Loucy (cell line): ENCODE measurements around the gene MYOM3.
"Not testable (repeated sequence)": the region's sequence is repeated elsewhere in the genome, so short reads cannot be mapped to it uniquely, and the experiment has no call there.

Experiments used
- H2AFZ ChIP-seq: fragments of 200-600 bp; sonication (generic); 2 replicates; pipeline ENCODE4 v1.6.0; 2016; ENCODE audit warnings: antibody characterized with exemption, mild to moderate bottlenecking, low read length, moderate library complexity
- H3F3A ChIP-seq: fragments of 200-600 bp; 2 replicates; pipeline ENCODE4 v1.6.0; 2016; ENCODE audit warnings: antibody characterized with exemption, low read depth, mild to moderate bottlenecking
- H3K27me3 ChIP-seq: fragments of 200-600 bp; sonication (generic); 2 replicates; pipeline ENCODE4 v1.6.1; 2014; ENCODE audit warnings: low read length, mild to moderate bottlenecking; ENCODE audit not compliant: insufficient read depth, poor library complexity, severe bottlenecking
- H3K36me3 ChIP-seq: fragments of 200-600 bp; sonication (generic); 2 replicates; pipeline ENCODE4 v1.6.1; 2016; ENCODE audit warnings: low read length; ENCODE audit not compliant: insufficient read depth
- H3K4me1 ChIP-seq: fragments of 200-600 bp; sonication (generic); 2 replicates; pipeline ENCODE4 v1.5.1; 2014; ENCODE audit warnings: low read length, mild to moderate bottlenecking; ENCODE audit not compliant: insufficient read depth, poor library complexity, severe bottlenecking
- H3K4me2 ChIP-seq: fragments of 200-600 bp; sonication (generic); 2 replicates; pipeline ENCODE4 v1.6.0; 2014; ENCODE audit warnings: antibody characterized with exemption, low read length, low read depth, mild to moderate bottlenecking; ENCODE audit not compliant: poor library complexity, severe bottlenecking
- H3K4me3 ChIP-seq: fragments of 200-600 bp; sonication (generic); 2 replicates; pipeline ENCODE4 v1.5.1; 2014; ENCODE audit warnings: low read length, mild to moderate bottlenecking, mixed read lengths; ENCODE audit not compliant: poor library complexity, severe bottlenecking
- H3K79me2 ChIP-seq: fragments of 200-600 bp; sonication (generic); 2 replicates; pipeline ENCODE4 v1.6.1; 2014; ENCODE audit warnings: low read length; ENCODE audit not compliant: insufficient read depth
- H3K9ac ChIP-seq: fragments of 200-600 bp; sonication (generic); 2 replicates; pipeline ENCODE4 v1.6.0; 2014; ENCODE audit warnings: mild to moderate bottlenecking, low read depth, low read length, moderate library complexity; ENCODE audit not compliant: poor library complexity, severe bottlenecking
- H3K9me2 ChIP-seq: fragments of 200-600 bp; sonication (generic); replicated peaks from 2 replicates; pipeline ENCODE4 v1.6.1; 2016; ENCODE audit warnings: low read depth, low read length, mixed read lengths
- H3K9me3 ChIP-seq: fragments of 200-600 bp; sonication (generic); 2 replicates; pipeline ENCODE4 v1.6.1; 2014; ENCODE audit warnings: mild to moderate bottlenecking, antibody characterized with exemption, low read length, low read depth; ENCODE audit not compliant: insufficient read depth
- H4K20me1 ChIP-seq: fragments of 200-600 bp; sonication (generic); 2 replicates; pipeline ENCODE4 v1.6.0; 2014; ENCODE audit warnings: antibody characterized with exemption, low read length, mild to moderate bottlenecking; ENCODE audit not compliant: insufficient read depth, poor library complexity, severe bottlenecking
- EZH2phosphoT487 ChIP-seq: fragments of 200-600 bp; IDR thresholded peaks from 2 replicates; pipeline ENCODE4 v1.6.1; 2018; ENCODE audit warnings: antibody characterized with exemption, mild to moderate bottlenecking, moderate library complexity, borderline replicate concordance
- TF ChIP-seq, protein P1 (sequence below): fragments of 200-600 bp; sonication (generic); conservative IDR thresholded peaks from 2 replicates; pipeline ENCODE4 v1.5.1; 2014; ENCODE audit warnings: mild to moderate bottlenecking, antibody characterized with exemption, low read length

MYOM3 gene

DNA sequence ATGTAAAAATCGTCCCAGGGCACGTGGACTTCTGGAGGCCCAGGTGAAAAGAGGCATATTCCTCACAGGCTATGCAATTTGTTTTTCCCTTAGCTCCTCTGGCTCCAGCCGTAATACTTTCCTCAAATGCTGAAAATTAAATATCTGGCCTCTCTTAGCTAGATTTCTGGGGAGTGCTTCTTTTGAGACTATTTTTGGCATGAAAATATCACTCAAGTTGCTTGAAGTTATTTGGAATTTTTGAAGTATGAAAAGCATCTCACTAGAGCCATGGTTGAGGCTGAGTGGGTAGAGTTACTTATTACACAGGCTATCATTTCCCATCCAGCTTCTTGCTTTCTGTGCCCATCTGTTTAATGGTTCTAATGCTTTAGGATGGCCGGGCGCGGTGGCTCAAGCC is 59.7 kb downstream of the MYOM3 start:
- Histone ChIP-seq H3K4me2 (no peak overlapping the region), H3K4me3 (no peak overlapping the region), H3K9me2 (no peaks in the 10 kb centered on the region), H3K27me3 (no peaks in the 10 kb centered on the region), H3K9ac (no peak overlapping the region), H3K79me2 (no peaks in the 10 kb centered on the region), H2AFZ (no peak overlapping the region), H3K4me1 (no peaks in the 10 kb centered on the region), H3K9me3 (no peaks in the 10 kb centered on the region), H3K36me3 (no peaks in the 10 kb centered on the region), H3F3A (no peaks in the 10 kb centered on the region), H4K20me1 (no peaks in the 10 kb centered on the region)
- TF ChIP-seq, protein P1, sequence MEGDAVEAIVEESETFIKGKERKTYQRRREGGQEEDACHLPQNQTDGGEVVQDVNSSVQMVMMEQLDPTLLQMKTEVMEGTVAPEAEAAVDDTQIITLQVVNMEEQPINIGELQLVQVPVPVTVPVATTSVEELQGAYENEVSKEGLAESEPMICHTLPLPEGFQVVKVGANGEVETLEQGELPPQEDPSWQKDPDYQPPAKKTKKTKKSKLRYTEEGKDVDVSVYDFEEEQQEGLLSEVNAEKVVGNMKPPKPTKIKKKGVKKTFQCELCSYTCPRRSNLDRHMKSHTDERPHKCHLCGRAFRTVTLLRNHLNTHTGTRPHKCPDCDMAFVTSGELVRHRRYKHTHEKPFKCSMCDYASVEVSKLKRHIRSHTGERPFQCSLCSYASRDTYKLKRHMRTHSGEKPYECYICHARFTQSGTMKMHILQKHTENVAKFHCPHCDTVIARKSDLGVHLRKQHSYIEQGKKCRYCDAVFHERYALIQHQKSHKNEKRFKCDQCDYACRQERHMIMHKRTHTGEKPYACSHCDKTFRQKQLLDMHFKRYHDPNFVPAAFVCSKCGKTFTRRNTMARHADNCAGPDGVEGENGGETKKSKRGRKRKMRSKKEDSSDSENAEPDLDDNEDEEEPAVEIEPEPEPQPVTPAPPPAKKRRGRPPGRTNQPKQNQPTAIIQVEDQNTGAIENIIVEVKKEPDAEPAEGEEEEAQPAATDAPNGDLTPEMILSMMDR = no peak
- no peak for TF ChIP-seq EZH2phosphoT487

DNA sequence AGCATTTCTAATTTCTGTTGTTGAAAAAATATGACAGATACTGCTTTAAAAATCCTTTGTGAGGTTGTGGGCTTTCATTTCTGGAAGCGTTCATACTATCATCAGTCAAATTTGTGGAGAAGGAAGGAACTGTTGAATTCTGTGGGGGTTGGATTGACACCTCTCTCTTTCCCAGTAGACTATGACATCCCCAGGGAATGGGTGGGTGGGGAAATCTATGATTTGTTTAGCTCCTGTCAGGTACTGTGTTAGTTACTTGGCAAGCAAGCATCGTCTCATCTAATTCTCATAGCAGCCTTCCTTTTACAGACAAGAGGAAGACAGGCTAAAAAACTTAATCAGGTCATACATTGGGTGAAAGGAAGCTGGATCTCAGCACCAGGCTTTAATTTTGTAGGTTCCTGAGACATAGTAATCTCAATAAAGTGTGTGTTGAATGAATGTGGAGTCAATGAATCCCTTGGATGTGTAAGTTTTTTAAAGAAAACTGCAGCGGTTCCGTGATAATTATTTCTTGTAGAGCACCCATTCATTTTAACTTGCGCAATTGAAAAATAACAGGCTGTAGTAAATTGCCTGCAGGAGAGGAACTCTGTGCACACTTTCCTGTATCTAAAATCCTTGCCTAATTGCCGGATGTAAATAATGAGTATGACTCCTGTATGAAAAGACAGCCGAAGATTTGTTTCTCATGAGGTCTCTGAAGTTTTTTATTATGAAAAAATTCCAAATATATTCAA is 60.6 kb downstream of the MYOM3 start:
- Histone ChIP-seq H3K27me3 (no peaks in the 10 kb centered on the region), H3K4me1 (no peaks in the 10 kb centered on the region), H3F3A (no peaks in the 10 kb centered on the region), H3K4me3 (no peak overlapping the region), H3K9me2 (no peaks in the 10 kb centered on the region), H3K36me3 (no peaks in the 10 kb centered on the region), H4K20me1 (no peaks in the 10 kb centered on the region), H3K4me2 (no peak overlapping the region), H3K9me3 (no peaks in the 10 kb centered on the region), H3K79me2 (no peaks in the 10 kb centered on the region), H3K9ac (no peak overlapping the region), H2AFZ (no peak overlapping the region)
- TF ChIP-seq, protein P1 = no peak
- no peak for TF ChIP-seq EZH2phosphoT487

DNA sequence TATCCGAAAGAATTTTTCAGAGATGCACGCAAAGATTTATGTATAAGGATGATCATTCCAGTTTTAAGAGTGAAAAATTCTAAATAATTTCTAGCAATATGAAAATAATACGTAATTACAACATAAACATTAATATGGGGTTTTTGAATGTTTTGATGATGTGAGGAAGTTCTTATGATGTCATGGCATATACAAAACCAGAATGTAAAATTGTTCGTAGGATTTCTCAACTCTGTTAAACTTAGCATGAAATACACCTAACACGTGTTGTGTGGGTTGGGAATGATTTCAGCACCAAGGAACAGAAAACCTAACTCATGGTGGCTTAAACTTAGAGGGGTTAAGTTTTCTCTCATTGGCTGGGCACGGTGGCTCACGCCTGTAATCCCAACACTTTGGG is 62.2 kb downstream of the MYOM3 start:
- no peak for TF ChIP-seq EZH2phosphoT487
- TF ChIP-seq, protein P1 = no peak
- Histone ChIP-seq H3K9ac (no peak overlapping the region), H3K36me3 (no peaks in the 10 kb centered on the region), H3K79me2 (no peaks in the 10 kb centered on the region), H2AFZ (no peak overlapping the region), H3K4me1 (no peaks in the 10 kb centered on the region), H3K9me2 (no peaks in the 10 kb centered on the region), H3F3A (no peaks in the 10 kb centered on the region), H3K4me3 (no peak overlapping the region), H3K9me3 (no peaks in the 10 kb centered on the region), H3K27me3 (no peaks in the 10 kb centered on the region), H4K20me1 (no peaks in the 10 kb centered on the region), H3K4me2 (no peak overlapping the region)

DNA sequence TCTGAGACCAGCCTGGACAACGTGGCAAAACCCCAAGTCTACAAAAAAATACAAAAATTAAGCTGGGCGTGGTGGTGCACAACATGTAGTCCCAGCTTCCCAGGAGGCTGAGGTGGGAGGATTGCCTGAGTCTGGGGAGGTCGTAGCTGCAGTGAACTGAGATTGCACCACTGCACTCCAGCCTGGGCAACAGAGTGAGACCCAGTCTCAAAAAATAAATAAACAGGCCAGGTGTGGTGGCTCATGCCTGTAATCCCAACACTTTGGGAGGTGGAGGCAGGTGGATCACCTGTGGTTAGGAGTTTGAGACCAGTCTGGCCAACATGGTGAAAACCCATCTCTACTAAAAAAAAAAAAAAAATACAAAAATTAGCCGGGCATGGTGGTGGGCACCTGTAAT is 63.0 kb downstream of the MYOM3 start:
- H3K4me1 ChIP-seq, H3K36me3 ChIP-seq, H4K20me1 ChIP-seq, H3K27me3 ChIP-seq, H3F3A ChIP-seq, H3K9me3 ChIP-seq, H2AFZ ChIP-seq, H3K4me2 ChIP-seq, H3K4me3 ChIP-seq, H3K9me2 ChIP-seq, H3K79me2 ChIP-seq, H3K9ac ChIP-seq: not testable (repeated sequence)
